Measurements from ENCODE around the gene CLEC3B. TPM values are rescaled to one million over a fixed set of nuclear protein-coding genes. Genes with fewer than 3 reads are reported as not detected.

Gene CLEC3B
- polyA plus RNA-seq, 3 donors = 3.9 to 22.7 (median 14.5) TPM

- Histone ChIP-seq H3K9ac (ENCODE audit: insufficient read depth, low read length, poor library complexity, severe bottlenecking) (peak overlapping the region; percentile 65), H2AFZ (ENCODE audit: insufficient read depth, low read depth, low read length, poor library complexity, severe bottlenecking) (no peak overlapping the region), H3K4me2 (replicated peaks; ENCODE audit: extremely low read depth, low read length, poor library complexity, severe bottlenecking) (peak overlapping the region; percentile 66), H3K4me1 (ENCODE audit: control insufficient read depth in 1 of 2, insufficient read depth in 2 of 2, low read length in 2 of 2) (peaks cover 34 to 43% of the 10 kb centered on the region in 2 donors), H3K36me3 (replicated peaks in 1 of 2; ENCODE audit: control insufficient read depth in 1 of 2, insufficient read depth in 2 of 2, low read length in 2 of 2) (no peaks in the 10 kb centered on the region), H3K27ac (ENCODE audit: low read depth in 1 of 2, low read length in 2 of 2) (peak overlapping the region; percentile 90 to 96), H3K27me3 (ENCODE audit: control insufficient read depth in 2 of 2, insufficient read depth in 2 of 2, low read length in 2 of 2) (no peaks in the 10 kb centered on the region), H3K9me3 (replicated peaks in 1 of 2; ENCODE audit: control insufficient read depth in 1 of 2, insufficient read depth in 1 of 2, low read length in 2 of 2) (no peaks in the 10 kb centered on the region), H4K20me1 (ENCODE audit: insufficient read depth, low read length) (no peaks in the 10 kb centered on the region), H3K4me3 (replicated peaks in 1 of 3; ENCODE audit: low read depth in 2 of 3, low read length in 3 of 3) (peak overlapping the region; percentile 3 to 62 (median 23)), H3K79me2 (ENCODE audit: insufficient read depth, low read length) (no peaks in the 10 kb centered on the region)
- WGBS (ENCODE audit: insufficient coverage) = 0% methylated on average over 3 of the region's 12 CpGs
- intact Hi-C loops (cut with micrococcal nuclease) = loop anchor here (2.0 to 10.0 kb wide), 3 partner anchors 48 to 102 kb away; no protein-coding TSS in a partner anchor
- H3K4me3 Mint-ChIP-seq = peak overlapping the region; percentile 74 to 88
- H3K27ac Mint-ChIP-seq = peak overlapping the region; percentile 98 to 100 (median 99)
- no peaks in the 10 kb centered on the region for H3K9me3 Mint-ChIP-seq
- DNase-seq = peak; percentile 87 to 97 (median 95)
- peaks cover 0 to 2% (median 0%) of the 10 kb centered on the region in 3 donors for H3K27me3 Mint-ChIP-seq (ENCODE audit: low read depth in 3 of 3)
- peaks cover 44% of the 10 kb centered on the region for H3K4me1 Mint-ChIP-seq
- H3K36me3 Mint-ChIP-seq = peaks cover 0 to 3% of the 10 kb centered on the region in 2 donors
- TF ChIP-seq CTCF (IDR thresholded peaks at IDR 0.05) = no peak
Measured at GRCh38 chr3:45064512-45065372, 38.6 kb downstream of the CLEC3B start.

GRCh38 chr3:45065373-45065720 lies 39.2 kb downstream of the CLEC3B start:
- Histone ChIP-seq H2AFZ (ENCODE audit: insufficient read depth, low read depth, low read length, poor library complexity, severe bottlenecking) (no peak overlapping the region), H3K4me2 (replicated peaks; ENCODE audit: extremely low read depth, low read length, poor library complexity, severe bottlenecking) (no peak overlapping the region), H4K20me1 (ENCODE audit: insufficient read depth, low read length) (no peaks in the 10 kb centered on the region), H3K79me2 (ENCODE audit: insufficient read depth, low read length) (no peaks in the 10 kb centered on the region), H3K27me3 (ENCODE audit: control insufficient read depth in 2 of 2, insufficient read depth in 2 of 2, low read length in 2 of 2) (no peaks in the 10 kb centered on the region), H3K36me3 (replicated peaks in 1 of 2; ENCODE audit: control insufficient read depth in 1 of 2, insufficient read depth in 2 of 2, low read length in 2 of 2) (no peaks in the 10 kb centered on the region), H3K27ac (ENCODE audit: low read depth in 1 of 2, low read length in 2 of 2) (peak overlapping the region; percentile 90 to 96), H3K4me1 (ENCODE audit: control insufficient read depth in 1 of 2, insufficient read depth in 2 of 2, low read length in 2 of 2) (peaks cover 34 to 43% of the 10 kb centered on the region in 2 donors), H3K9ac (ENCODE audit: insufficient read depth, low read length, poor library complexity, severe bottlenecking) (no peak overlapping the region), H3K4me3 (replicated peaks in 1 of 3; ENCODE audit: low read depth in 2 of 3, low read length in 3 of 3) (no peak overlapping the region), H3K9me3 (replicated peaks in 1 of 2; ENCODE audit: control insufficient read depth in 1 of 2, insufficient read depth in 1 of 2, low read length in 2 of 2) (no peaks in the 10 kb centered on the region)
- Mint-ChIP-seq H3K9me3 (no peaks in the 10 kb centered on the region), H3K4me1 (peaks cover 44% of the 10 kb centered on the region), H3K27me3 (ENCODE audit: low read depth in 3 of 3) (peaks cover 0 to 2% (median 0%) of the 10 kb centered on the region in 3 donors), H3K4me3 (no peak overlapping the region), H3K27ac (peak overlapping the region; percentile 98 to 100 (median 99)), H3K36me3 (peaks cover 0 to 3% of the 10 kb centered on the region in 2 donors)
- intact Hi-C loops (cut with micrococcal nuclease) = loop anchor here (2.0 to 10.0 kb wide), 3 partner anchors 47 to 101 kb away; no protein-coding TSS in a partner anchor
- WGBS (ENCODE audit: insufficient coverage) = no CpG with 5 or more reads among the region's 1 CpG
- no peak for TF ChIP-seq CTCF (IDR thresholded peaks at IDR 0.05)
- DNase-seq = no peak

Measured in CD14-positive monocyte (primary cell).